ENCODE measurements around the gene KIFC3. TPM values are rescaled to one million over a fixed set of nuclear protein-coding genes. Genes with fewer than 3 reads are reported as not detected.

The KIFC3 gene
- total and polyA plus RNA-seq, 2 of the 8 experiments (the other 6 are each of a cell fraction or from before 2014, with no cell fraction given), result 2.1 to 7.1 TPM

GRCh38 chr16:57818377-57819064, 16.2 kb upstream of the KIFC3 start (continued):
- TF ChIP-seq, protein P1, sequence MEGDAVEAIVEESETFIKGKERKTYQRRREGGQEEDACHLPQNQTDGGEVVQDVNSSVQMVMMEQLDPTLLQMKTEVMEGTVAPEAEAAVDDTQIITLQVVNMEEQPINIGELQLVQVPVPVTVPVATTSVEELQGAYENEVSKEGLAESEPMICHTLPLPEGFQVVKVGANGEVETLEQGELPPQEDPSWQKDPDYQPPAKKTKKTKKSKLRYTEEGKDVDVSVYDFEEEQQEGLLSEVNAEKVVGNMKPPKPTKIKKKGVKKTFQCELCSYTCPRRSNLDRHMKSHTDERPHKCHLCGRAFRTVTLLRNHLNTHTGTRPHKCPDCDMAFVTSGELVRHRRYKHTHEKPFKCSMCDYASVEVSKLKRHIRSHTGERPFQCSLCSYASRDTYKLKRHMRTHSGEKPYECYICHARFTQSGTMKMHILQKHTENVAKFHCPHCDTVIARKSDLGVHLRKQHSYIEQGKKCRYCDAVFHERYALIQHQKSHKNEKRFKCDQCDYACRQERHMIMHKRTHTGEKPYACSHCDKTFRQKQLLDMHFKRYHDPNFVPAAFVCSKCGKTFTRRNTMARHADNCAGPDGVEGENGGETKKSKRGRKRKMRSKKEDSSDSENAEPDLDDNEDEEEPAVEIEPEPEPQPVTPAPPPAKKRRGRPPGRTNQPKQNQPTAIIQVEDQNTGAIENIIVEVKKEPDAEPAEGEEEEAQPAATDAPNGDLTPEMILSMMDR (IDR thresholded peaks at IDR 0.05; ENCODE audit: control extremely low read depth in 1 of 3, insufficient read depth in 1 of 3, low read depth in 1 of 3, low read length in 3 of 3), result no peak
- TF ChIP-seq CTBP2 (IDR thresholded peaks at IDR 0.05; ENCODE audit: borderline replicate concordance, insufficient read depth, insufficient read length, low read length), result no peak
- TF ChIP-seq SIRT6 (IDR thresholded peaks at IDR 0.05; ENCODE audit: low read length), result no peak
- no peak for TF ChIP-seq TBP (IDR thresholded peaks at IDR 0.05; ENCODE audit: low read depth, low read length)
- TF ChIP-seq POLR2AphosphoS5 (IDR thresholded peaks at IDR 0.05; ENCODE audit: low read depth, low read length), result no peak
- no peak for TF ChIP-seq SIN3A (conservative IDR thresholded peaks at IDR 0.05 in 1 of 2, IDR thresholded peaks at IDR 0.05 in 1 of 2; ENCODE audit: low read depth in 1 of 2, low read length in 2 of 2)
- TF ChIP-seq PHF8 (conservative IDR thresholded peaks at IDR 0.05; ENCODE audit: low read depth, low read length), result no peak
- TF ChIP-seq CBX5 (IDR thresholded peaks at IDR 0.05; ENCODE audit: low read depth, low read length), result no peak
